Iris pigment epithelial cell (primary cell): Measurements from ENCODE around the gene ADSS1.
A peak's percentile ranks its signal among the peaks of the same experiment; 100 is the strongest.

Experiments used
- DNase-seq: peaks from one replicate; pipeline ENCODE4 v3.0.0-alpha.2; 2011; ENCODE audit warnings: low read depth

The ADSS1 gene

GRCh38 chr14:104770072-104770579, 46.1 kb downstream of the ADSS1 start:
- no peak for DNase-seq

GRCh38 chr14:104770851-104771272, 46.8 kb downstream of the ADSS1 start:
- peak; percentile 32 for DNase-seq

GRCh38 chr14:104771374-104771773, 47.3 kb downstream of the ADSS1 start:
- no peak for DNase-seq

- no peak for DNase-seq
These were observed 48.1 kb downstream of the ADSS1 start for GRCh38 chr14:104771918-104772706.

GRCh38 chr14:104772707-104773504, 48.9 kb downstream of the ADSS1 start:
- no peak for DNase-seq

GRCh38 chr14:104773505-104774452, 49.8 kb downstream of the ADSS1 start:
- no peak for DNase-seq

GRCh38 chr14:104774453-104775072, 50.5 kb downstream of the ADSS1 start:
- DNase-seq: no peak

GRCh38 chr14:104775073-104775489, 51.1 kb downstream of the ADSS1 start:
- DNase-seq: no peak

GRCh38 chr14:104776481-104776880, 52.5 kb downstream of the ADSS1 start:
- no peak for DNase-seq

GRCh38 chr14:104776961-104777807, 53.2 kb downstream of the ADSS1 start:
- DNase-seq: no peak

GRCh38 chr14:104777808-104778249, 53.8 kb downstream of the ADSS1 start:
- no peak for DNase-seq

GRCh38 chr14:104778694-104779331, 54.8 kb downstream of the ADSS1 start:
- no peak for DNase-seq

GRCh38 chr14:104779776-104780512, 55.9 kb downstream of the ADSS1 start:
- DNase-seq: no peak

- no peak for DNase-seq
These were observed 56.5 kb downstream of the ADSS1 start for GRCh38 chr14:104780513-104781030.

- DNase-seq: no peak
These were observed 57.4 kb downstream of the ADSS1 start for GRCh38 chr14:104781271-104782077.

- no peak for DNase-seq
These were observed 58.2 kb downstream of the ADSS1 start for GRCh38 chr14:104782086-104782807.

- DNase-seq: no peak
These were observed 58.7 kb downstream of the ADSS1 start for GRCh38 chr14:104782808-104783139.
